Measurements from ENCODE around the gene FIS1.
"Not testable (repeated sequence)": the region's sequence is repeated elsewhere in the genome, so short reads cannot be mapped to it uniquely, and the experiment has no call there.

Gene FIS1

GRCh38 chr7:101232141-101232850 is 12.6 kb downstream of the FIS1 start:
- DNase-seq, result peak; percentile 24

- no peak for DNase-seq
Measured at GRCh38 chr7:101231644-101232043, 13.2 kb downstream of the FIS1 start.

GRCh38 chr7:101226721-101227120 is 18.2 kb downstream of the FIS1 start:
- no peak for DNase-seq

- no peak for DNase-seq
Measured at GRCh38 chr7:101225650-101226049, 19.2 kb downstream of the FIS1 start.

GRCh38 chr7:101223528-101223927 is 21.4 kb downstream of the FIS1 start:
- DNase-seq, result no peak

DNA sequence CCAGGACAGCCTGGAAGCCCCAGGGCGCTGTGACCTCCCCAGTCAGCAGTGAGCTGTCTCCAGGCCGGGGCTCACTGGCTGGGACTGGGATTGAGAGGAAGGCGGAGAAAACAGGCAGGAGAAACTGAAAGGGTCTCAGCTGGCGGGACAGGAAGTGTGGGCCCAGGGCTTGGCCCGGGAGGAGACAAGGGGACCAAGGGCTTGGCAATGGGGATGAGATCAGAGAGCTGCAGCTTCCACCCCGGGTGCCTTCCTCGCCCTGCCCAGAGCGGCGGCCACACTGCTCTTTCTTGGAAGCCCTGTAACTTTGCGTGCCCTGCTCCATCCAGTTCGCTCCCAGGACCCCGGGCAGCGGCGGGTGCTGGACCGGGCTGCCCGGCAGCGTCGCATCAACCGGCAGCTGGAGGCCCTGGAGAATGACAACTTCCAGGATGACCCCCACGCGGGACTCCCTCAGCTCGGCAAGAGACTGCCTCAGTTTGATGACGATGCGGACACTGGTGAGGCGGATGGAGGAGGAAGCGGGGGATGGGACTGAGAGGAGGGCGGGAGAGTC is 22.5 kb downstream of the FIS1 start:
- no peak for DNase-seq

DNA sequence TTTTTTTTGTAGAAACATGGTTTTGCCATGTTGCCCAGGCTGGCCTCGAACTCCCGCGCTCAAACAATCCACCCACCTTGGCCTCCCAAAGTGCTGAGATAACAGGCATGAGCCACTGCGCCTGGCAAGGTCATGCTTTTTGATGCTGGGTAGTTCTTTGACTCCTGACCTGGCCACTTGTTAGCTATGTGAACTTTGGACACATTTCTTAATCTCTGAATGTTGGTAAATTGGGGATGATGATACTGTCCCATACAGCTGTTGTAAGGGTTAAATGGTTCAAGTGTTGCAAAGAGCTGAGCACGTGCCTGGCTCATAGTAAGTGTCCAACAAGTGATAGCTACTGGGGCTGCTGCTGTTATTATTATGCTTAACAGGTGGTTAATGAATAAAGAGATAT is 24.6 kb downstream of the FIS1 start:
- no peak for DNase-seq

GRCh38 chr7:101218236-101219125 is 26.4 kb downstream of the FIS1 start:
- no peak for DNase-seq

- DNase-seq, result peak; percentile 91
Measured at GRCh38 chr7:101217388-101218235, 27.3 kb downstream of the FIS1 start, which contains the start of the genes PLOD3 and ZNHIT1. TSS of gene PLOD3 (minus strand) at chr7:101217581. CDS start at chr7:101217274, 307 bp downstream. TSS of gene ZNHIT1 (plus strand) at chr7:101218165. CDS start at chr7:101218196, 31 bp downstream.

DNA sequence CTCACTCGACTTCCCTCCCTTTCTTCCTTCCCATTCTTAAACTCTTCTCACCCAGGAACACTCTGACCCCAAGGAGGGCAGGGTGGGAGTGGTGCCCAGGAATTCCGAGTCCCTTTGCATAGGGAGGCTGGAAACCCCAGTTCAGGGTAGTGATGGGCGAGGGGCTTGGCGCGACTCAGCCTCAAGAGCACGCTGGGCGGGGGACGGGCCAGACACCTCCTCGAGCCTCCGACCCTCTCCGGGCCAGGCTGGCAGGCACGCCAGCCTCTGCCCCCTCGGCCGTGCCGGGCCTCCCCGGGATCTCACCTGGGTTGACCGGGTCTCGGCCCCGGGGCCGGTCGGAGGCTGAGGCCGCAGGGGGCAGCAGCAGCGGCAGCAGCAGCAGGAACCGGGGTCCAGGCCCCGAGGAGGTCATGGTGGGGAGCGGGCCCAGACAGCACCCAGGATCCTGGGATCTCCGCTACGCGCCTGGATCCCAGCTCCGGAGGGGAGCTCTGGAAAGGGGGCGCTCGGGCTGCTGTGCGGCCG is 28.0 kb downstream of the FIS1 start:
- DNase-seq, result no peak

DNA sequence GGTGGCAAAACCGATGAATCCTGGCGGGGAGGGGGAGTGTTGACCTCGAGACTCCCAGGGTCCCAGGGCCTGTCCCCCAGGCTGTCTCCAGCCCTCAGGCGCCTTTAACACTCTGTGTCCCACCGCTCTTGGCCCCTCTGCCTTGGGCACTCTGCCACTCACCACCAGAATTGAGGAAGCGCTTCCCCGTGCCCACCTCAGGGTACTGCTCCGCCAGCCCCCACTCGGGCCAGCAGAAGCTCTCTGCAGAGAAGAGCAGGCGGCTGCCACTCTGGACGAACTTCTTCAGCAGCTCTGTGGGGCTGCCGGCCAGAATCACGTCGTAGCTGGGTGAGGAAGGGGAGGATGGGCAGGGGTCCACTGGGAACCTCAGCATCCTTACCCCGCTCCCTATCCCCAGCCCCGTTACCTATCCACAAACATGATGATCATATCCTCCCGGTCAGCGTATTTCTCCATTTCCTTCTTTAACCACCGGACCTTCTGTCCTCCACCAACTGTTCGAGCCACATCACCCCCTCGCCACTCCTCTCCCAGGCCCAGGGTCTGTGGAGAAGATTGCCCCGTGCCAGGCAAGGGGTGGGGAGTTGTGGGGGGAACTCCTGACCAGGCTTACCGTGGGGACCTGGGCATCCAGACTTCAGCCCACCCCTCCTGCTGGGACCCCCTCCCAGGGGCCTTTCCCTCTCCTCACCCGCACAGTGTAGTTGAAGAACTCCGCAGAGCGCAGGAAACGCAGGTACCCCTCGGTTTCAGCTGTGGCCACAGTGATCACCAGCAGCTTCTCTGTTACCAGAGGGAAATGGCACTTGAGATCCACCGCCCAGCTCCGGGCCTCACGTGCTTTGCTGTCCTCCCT is 28.7 kb downstream of the FIS1 start:
- no peak for DNase-seq

- DNase-seq, result no peak
Measured at GRCh38 chr7:101212014-101212413, 32.9 kb downstream of the FIS1 start.

- no peak for DNase-seq
Measured at GRCh38 chr7:101211501-101211900, 33.4 kb downstream of the FIS1 start.

GRCh38 chr7:101210143-101210542 is 34.7 kb downstream of the FIS1 start:
- no peak for DNase-seq

- DNase-seq, result no peak
Measured at GRCh38 chr7:101208794-101209193, 36.1 kb downstream of the FIS1 start.

DNA sequence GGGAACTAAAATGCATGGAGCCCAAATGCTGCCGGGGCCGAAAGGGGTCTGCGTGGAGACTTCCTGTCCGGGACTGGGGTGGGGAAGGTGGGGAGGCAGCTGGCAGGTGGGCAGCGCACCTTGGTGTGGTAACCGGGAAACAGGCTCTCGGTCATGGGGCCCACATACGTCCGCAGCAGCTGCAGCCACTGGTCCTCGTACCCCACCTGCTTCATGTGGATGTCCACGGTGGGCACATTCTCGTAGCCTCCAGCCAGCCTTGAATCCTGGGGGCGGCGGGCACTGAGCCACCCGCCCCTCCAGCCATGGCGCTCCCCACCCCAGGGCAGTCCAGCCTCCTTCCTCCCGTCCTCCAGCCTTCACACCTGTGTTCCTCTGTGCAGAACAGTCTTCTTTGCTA is 37.4 kb downstream of the FIS1 start:
- DNase-seq, result no peak

- DNase-seq, result no peak
Measured at GRCh38 chr7:101206665-101207042, 38.2 kb downstream of the FIS1 start.

- DNase-seq, result no peak
Measured at GRCh38 chr7:101205901-101206664, 38.8 kb downstream of the FIS1 start.

DNA sequence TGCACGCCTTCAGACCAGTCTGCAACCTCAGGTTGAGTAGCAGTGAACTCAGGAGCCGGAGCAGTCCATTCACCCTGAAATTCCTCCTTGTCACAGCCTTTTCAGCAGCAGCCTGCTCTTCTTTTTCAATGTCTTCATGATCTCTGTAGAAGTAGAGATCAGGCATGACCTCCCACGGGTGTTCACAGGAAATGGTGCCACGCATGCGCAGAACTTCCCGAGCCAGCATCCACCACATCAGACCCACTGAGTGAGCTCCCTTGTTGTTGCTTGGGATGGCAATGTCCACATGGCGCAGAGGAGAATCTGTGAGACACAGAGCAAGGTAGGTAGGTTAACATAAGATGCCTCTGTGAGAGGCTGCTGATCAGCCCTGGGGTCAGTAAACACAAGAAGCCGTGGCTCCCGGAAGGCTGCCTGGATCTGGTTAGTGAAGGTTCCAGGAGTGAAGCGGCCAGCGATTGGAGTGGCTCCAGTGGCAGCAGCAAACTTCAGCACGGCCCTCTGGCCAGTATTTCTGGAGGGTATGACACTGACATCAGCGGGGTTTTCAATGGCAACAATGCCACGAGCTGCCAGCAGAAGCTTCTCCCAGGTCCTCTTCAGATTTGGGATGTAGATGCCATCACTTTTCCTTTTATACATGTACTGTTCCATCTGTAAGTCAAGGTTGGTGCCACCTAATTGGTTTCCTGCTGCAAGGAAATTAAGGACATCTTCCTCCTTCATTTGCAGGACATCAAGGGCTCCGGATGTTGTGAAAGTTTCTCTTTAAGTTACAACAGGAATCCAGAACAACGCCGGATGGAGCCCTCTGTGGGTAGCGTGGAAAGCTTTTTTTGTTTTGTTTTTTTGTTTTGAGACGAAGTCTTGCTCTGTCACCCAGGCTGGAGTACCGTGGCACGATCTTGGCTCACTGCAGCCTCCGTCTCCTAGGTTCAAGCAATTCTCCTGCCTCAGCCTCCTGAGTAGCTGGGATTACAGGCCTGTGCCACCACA is 40.8 kb downstream of the FIS1 start:
- DNase-seq, result not testable (repeated sequence)

- DNase-seq, result no peak
Measured at GRCh38 chr7:101202603-101202918, 42.3 kb downstream of the FIS1 start.

Measured in NCI-H1048 (cell line).